HUES48 (cell line): ENCODE data around the gene WNT3.
A peak's percentile ranks its signal among the peaks of the same experiment; 100 is the strongest.

ENCODE experiments used
- H3K27ac ChIP-seq: one replicate; pipeline ENCODE4 v1.7.0; 2013; ENCODE audit warnings: low read depth, low read length, inconsistent platforms
- H3K27me3 ChIP-seq: 2 replicates; pipeline ENCODE4 v1.6.1; 2013; ENCODE audit warnings: mild to moderate bottlenecking, low read length; ENCODE audit not compliant: control insufficient read depth, insufficient read depth
- H3K36me3 ChIP-seq: 2 replicates; pipeline ENCODE4 v1.6.1; 2013; ENCODE audit warnings: low read length; ENCODE audit not compliant: control insufficient read depth, insufficient read depth
- H3K4me1 ChIP-seq: 2 replicates; pipeline ENCODE4 v1.6.1; 2013; ENCODE audit warnings: mild to moderate bottlenecking, low read length; ENCODE audit not compliant: control insufficient read depth, insufficient read depth
- H3K4me3 ChIP-seq: 2 replicates; pipeline ENCODE4 v1.5.1; 2013; ENCODE audit warnings: mild to moderate bottlenecking, low read depth, low read length
- H3K9ac ChIP-seq: 2 replicates; pipeline ENCODE4 v1.6.1; 2013; ENCODE audit warnings: mild to moderate bottlenecking, low read depth, low read length, moderate library complexity
- H3K9me3 ChIP-seq: 2 replicates; pipeline ENCODE4 v1.6.1; 2013; ENCODE audit warnings: low read length; ENCODE audit not compliant: control insufficient read depth, insufficient read depth

The WNT3 gene

DNA sequence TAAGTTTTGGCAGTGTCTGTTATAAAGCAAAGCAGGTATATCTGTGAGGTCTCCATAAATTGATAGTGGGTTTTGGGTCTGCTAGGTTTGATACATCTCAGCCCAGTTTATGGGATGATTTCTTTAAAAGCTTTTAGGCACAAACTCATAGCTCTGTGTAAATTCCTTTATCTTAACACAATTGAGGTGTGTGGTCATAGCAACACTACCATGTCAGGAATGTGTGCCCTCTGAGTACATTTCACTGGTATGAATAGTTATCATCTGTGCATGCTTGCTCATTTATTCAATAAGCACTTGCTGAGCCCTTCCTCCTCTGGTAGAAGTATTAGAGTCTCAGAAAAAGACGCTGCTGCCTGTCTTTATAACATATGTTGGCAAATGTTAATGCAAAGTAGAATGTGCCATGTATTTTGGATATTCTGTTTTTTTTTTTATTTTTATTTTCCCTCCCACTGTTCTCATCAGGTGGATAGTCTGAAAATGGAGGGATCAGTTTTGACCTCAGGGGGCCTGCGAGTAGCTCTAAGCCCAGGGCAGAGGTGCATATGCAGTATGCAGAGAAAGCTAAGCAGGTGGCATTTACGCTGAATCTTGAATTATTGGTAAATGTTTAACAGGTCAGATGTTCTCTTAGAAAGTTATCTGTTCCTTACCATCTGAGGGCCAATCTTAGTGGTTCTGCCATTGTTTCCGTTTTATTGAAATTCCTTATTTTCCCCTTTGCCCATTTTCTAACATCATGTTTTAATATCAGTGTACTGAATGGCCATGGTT is 90.7 kb downstream of the WNT3 start:
- H3K4me3 ChIP-seq, result no peak overlapping the region
- H3K9ac ChIP-seq, result no peak overlapping the region
- H3K4me1 ChIP-seq, result peaks cover 18% of the 10 kb centered on the region
- no peaks in the 10 kb centered on the region for H3K27me3 ChIP-seq
- no peaks in the 10 kb centered on the region for H3K9me3 ChIP-seq
- peak overlapping the region; percentile 16 for H3K27ac ChIP-seq
- H3K36me3 ChIP-seq, result no peaks in the 10 kb centered on the region

- Histone ChIP-seq H3K36me3 (no peaks in the 10 kb centered on the region), H3K27me3 (no peaks in the 10 kb centered on the region)
These were observed 92.3 kb downstream of the WNT3 start for GRCh38 chr17:46726206-46726605.

DNA sequence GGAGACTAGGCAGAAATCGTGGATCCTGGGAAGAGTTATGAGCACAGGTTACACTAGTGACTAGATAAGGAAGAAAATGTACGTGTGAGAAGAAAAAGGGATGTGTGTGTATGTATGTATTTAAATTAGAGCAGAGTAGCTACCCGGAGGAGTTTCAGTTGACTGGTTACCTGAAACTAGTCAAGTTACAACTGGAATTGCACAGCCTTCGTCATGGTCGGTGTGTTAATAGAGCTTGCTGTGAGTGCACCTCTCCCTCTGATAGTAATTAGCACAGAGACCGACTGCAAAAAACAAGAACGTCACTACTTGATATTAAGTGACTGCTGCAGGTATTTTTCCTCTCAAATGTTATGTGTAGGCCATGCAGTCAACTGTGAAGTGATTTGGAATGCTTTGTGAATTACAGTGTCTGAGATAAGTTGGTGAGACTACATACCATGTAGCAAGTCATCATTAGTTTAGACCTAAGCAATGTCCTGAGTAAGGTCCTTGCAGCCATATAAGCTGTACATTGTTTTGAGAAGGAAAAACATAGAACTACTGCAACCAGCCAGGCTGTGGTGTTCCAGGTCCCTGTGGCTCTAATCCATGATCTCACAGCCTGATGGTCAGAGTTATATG is 95.7 kb downstream of the WNT3 start:
- H3K4me3 ChIP-seq, result no peak overlapping the region
- no peaks in the 10 kb centered on the region for H3K9me3 ChIP-seq
- H3K27me3 ChIP-seq, result no peaks in the 10 kb centered on the region
- H3K27ac ChIP-seq, result no peak overlapping the region
- H3K36me3 ChIP-seq, result no peaks in the 10 kb centered on the region
- H3K4me1 ChIP-seq, result no peaks in the 10 kb centered on the region
- H3K9ac ChIP-seq, result no peak overlapping the region

More at GRCh38 chr17:46726206-46726605, 92.3 kb downstream of the WNT3 start:
- H3K4me3 ChIP-seq, result no peak overlapping the region
- H3K27ac ChIP-seq, result no peak overlapping the region
- H3K9me3 ChIP-seq, result no peaks in the 10 kb centered on the region
- H3K4me1 ChIP-seq, result peaks cover 3% of the 10 kb centered on the region
- H3K9ac ChIP-seq, result no peak overlapping the region

DNA sequence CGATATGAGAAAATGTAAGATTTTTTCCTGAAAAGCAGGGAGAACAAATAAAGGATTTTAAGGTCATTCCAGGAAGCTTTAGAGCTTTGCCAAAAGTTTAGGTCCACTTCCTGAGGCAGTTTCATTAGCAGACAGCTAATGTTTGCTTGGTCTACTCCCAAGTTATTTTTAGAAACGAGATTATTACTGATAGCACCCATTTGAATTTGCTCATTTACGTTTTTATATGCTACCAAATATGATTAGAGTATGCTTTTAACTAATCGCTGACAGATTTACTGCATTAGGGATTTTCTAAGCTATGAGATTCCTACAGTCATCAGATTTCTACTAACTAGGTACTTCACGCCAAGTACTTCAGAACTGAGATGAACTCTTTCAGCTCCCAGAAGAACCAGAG is 98.1 kb downstream of the WNT3 start:
- Histone ChIP-seq H3K4me1 (no peaks in the 10 kb centered on the region), H3K9ac (no peak overlapping the region), H3K27ac (no peak overlapping the region), H3K9me3 (no peaks in the 10 kb centered on the region), H3K4me3 (no peak overlapping the region), H3K36me3 (no peaks in the 10 kb centered on the region), H3K27me3 (no peaks in the 10 kb centered on the region)

DNA sequence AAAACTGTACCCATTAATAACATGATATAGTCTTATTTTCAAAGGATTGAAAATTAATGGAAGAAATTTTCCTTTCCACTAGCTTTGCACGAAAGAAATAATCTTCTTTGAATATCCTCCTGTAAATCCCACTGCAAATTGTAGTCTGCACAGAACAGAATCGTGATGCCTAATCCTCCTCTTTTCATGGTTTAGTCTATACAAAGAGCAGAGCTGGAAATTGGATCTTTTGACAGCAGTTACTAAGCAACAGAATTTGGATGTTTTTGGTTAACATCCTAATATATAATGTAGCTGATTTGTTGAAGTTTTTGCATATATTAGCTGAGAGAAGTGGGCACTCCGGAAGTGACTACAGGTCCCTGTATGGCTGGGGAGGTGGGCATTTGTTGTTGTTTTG is 98.6 kb downstream of the WNT3 start:
- H3K4me1 ChIP-seq, result no peaks in the 10 kb centered on the region
- H3K27ac ChIP-seq, result no peak overlapping the region
- H3K4me3 ChIP-seq, result no peak overlapping the region
- H3K9me3 ChIP-seq, result no peaks in the 10 kb centered on the region
- no peaks in the 10 kb centered on the region for H3K36me3 ChIP-seq
- no peaks in the 10 kb centered on the region for H3K27me3 ChIP-seq
- H3K9ac ChIP-seq, result no peak overlapping the region

DNA sequence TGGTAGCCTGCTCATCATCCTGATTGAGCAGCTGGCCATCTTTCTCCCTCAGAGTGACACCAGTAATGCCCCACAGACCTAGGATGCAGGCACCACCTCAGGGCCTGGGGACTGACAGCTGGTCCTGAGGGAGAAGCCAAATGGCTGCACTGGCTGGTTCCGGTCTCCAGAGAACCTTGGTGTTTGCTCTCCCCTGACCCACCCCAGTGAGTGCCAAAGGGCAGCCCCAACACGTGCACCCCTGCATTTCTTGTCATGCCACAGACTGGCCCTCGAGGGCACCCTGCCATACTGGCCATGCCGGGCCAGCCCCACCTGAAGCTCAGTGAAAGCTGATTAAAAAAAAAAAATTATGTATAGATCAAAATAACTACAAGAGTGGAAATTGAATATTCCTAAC is 100.5 kb downstream of the WNT3 start:
- Histone ChIP-seq H3K4me1 (peaks cover 7% of the 10 kb centered on the region), H3K36me3 (no peaks in the 10 kb centered on the region), H3K27me3 (no peaks in the 10 kb centered on the region), H3K9ac (no peak overlapping the region), H3K27ac (no peak overlapping the region), H3K9me3 (no peaks in the 10 kb centered on the region), H3K4me3 (no peak overlapping the region)
